Colonic mucosa (tissue), 4 donors: Measurements from ENCODE around the gene RANBP17. TPM values are rescaled to one million over a fixed set of nuclear protein-coding genes. Genes with fewer than 3 reads are reported as not detected.

Source experiments
- DNase-seq: peaks from one replicate; pipeline ENCODE4 v3.0.0-alpha.2; 2020
- H3K27ac ChIP-seq: fragments of 200-600 bp; one replicate; pipeline ENCODE4 v1.8.0; 2021
- H3K27me3 ChIP-seq: fragments of 200-600 bp; one replicate; pipeline ENCODE4 v1.8.0; 2021
- H3K36me3 ChIP-seq: fragments of 200-600 bp; one replicate; pipeline ENCODE4 v1.8.0; 2021
- H3K4me1 ChIP-seq: fragments of 200-600 bp; one replicate; pipeline ENCODE4 v1.8.0; 2021; ENCODE audit warnings: mild to moderate bottlenecking
- H3K4me3 ChIP-seq: fragments of 200-600 bp; one replicate; pipeline ENCODE4 v1.8.0; 2021
- H3K9ac ChIP-seq, 2 donors: one replicate each; pipeline ENCODE4 v1.7.0; 2013; ENCODE audit warnings: control low read depth in 2 of 2, low read depth in 2 of 2, low read length in 2 of 2
- H3K9me3 ChIP-seq: fragments of 200-600 bp; one replicate; pipeline ENCODE4 v1.8.0; 2021
- intact Hi-C: fragments of 100-400 bp; cut with DNase I; formaldehyde crosslinking; loops from one replicate; pipeline ENCODE4 v1.14.1; 2022
- total RNA-seq, 2 donors: library from RNA; stranded (reverse); fragmentation: NEBNext Ultra II Directional in 1 of 2; extraction: Animal tissue kit (Norgen Biotek cat#: 25700) in 1 of 2; gene quantifications; one replicate each; pipeline ENCODE4 v1.2.1, GENCODE V29; 2021
- TF ChIP-seq, protein P1 (sequence below): fragments of 200-600 bp; IDR thresholded peaks from one replicate; pipeline ENCODE4 v1.8.0; 2022; ENCODE audit warnings: antibody characterized with exemption, mild to moderate bottlenecking
- donor health status: healthy.
- donor health status: DM: no; HTN: no; CAD: no.
- donor health status: DM: no; HTN: no; CAD: no.

RANBP17 gene
- total RNA-seq, 2 donors from 2014 or later, result 7.9 to 9.4 TPM

GRCh38 chr5:171271798-171272197 lies 410.0 kb downstream of the RANBP17 start:
- no peak overlapping the region for H3K27ac ChIP-seq
- intact Hi-C loops, result no loop called here
- no peaks in the 10 kb centered on the region for H3K9me3 ChIP-seq
- TF ChIP-seq, protein P1, sequence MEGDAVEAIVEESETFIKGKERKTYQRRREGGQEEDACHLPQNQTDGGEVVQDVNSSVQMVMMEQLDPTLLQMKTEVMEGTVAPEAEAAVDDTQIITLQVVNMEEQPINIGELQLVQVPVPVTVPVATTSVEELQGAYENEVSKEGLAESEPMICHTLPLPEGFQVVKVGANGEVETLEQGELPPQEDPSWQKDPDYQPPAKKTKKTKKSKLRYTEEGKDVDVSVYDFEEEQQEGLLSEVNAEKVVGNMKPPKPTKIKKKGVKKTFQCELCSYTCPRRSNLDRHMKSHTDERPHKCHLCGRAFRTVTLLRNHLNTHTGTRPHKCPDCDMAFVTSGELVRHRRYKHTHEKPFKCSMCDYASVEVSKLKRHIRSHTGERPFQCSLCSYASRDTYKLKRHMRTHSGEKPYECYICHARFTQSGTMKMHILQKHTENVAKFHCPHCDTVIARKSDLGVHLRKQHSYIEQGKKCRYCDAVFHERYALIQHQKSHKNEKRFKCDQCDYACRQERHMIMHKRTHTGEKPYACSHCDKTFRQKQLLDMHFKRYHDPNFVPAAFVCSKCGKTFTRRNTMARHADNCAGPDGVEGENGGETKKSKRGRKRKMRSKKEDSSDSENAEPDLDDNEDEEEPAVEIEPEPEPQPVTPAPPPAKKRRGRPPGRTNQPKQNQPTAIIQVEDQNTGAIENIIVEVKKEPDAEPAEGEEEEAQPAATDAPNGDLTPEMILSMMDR, result no peak
- H3K27me3 ChIP-seq, result no peaks in the 10 kb centered on the region
- H3K36me3 ChIP-seq, result no peaks in the 10 kb centered on the region
- no peaks in the 10 kb centered on the region for H3K4me1 ChIP-seq
- no peak overlapping the region for H3K4me3 ChIP-seq
- no peak for DNase-seq
- H3K9ac ChIP-seq, result no peak overlapping the region

DNA sequence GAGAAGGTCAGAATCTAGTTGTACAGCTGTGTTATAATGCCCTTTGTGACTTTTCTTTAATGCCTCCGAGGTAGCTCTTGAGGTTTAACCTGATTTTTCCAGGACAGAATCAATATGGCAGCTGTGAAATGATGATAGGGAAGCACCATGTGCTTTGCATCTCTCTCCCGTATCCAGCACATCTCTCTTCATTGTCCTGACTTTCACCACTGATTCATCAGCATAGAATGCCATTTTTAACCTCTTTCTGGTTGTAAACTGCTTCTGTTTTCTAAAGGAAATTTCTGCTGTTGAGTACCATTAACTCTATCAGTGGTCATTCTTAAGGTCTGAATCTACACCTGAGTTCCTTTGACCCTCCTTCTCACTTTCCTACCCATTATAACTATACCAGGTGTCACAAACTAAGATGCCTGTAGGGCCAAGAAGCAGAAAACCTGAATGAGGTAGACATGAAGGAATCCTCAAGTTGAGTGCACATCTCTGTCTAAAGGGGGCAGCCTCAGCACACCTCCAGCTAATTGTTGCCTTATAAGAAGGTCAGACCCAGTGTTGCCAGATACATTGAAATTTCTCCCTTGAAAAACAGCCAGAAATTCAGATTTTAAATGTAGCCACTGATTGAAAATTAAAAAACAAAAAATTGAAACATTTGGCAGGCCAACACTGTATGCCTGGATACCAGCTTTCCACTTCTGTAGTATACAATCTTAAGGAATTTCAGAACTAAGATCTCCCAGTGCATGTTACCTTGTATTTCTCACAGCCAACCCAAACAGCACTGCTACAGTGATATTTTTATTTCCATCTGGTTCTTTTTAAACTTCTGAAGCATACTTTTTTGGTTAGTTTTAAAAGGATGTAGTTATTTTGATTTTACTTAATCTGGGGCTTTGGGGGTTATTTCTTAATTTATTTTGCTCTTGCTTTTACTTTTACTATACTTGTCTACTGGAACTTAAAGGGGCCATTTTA lies 411.5 kb downstream of the RANBP17 start:
- H3K27me3 ChIP-seq, result no peaks in the 10 kb centered on the region
- H3K4me3 ChIP-seq, result no peak overlapping the region
- DNase-seq, result no peak
- intact Hi-C loops, result no loop called here
- TF ChIP-seq, protein P1, result no peak
- H3K4me1 ChIP-seq, result no peaks in the 10 kb centered on the region
- H3K9me3 ChIP-seq, result no peaks in the 10 kb centered on the region
- H3K9ac ChIP-seq, result no peak overlapping the region
- no peaks in the 10 kb centered on the region for H3K36me3 ChIP-seq
- H3K27ac ChIP-seq, result no peak overlapping the region

GRCh38 chr5:171275841-171276544 lies 414.2 kb downstream of the RANBP17 start:
- H3K27ac ChIP-seq, result no peak overlapping the region
- H3K4me1 ChIP-seq, result no peaks in the 10 kb centered on the region
- no peaks in the 10 kb centered on the region for H3K36me3 ChIP-seq
- intact Hi-C loops, result no loop called here
- H3K4me3 ChIP-seq, result no peak overlapping the region
- H3K27me3 ChIP-seq, result no peaks in the 10 kb centered on the region
- TF ChIP-seq, protein P1, result no peak
- no peak overlapping the region for H3K9ac ChIP-seq
- no peak for DNase-seq
- no peaks in the 10 kb centered on the region for H3K9me3 ChIP-seq

DNA sequence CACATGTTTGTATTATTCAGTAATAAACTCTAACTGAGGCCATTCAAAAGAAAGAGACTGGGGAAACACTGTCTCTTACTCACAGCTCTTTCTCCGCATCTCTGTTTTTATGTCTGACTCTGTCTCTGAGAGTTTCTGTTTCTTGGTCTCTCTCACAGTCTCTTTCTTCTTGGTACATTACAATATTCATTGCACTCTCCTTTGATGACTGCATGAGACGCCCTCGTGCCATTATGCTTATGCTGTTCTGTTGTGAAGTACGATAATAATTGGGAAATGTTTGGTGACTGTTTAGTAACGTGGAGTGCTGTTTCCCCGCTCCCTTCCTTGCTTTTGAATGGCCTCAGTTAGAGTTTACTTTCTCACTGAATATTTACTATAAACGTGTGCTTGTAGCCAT lies 421.9 kb downstream of the RANBP17 start:
- no peaks in the 10 kb centered on the region for H3K4me1 ChIP-seq
- intact Hi-C loops, result no loop called here

GRCh38 chr5:171285465-171285864 lies 423.6 kb downstream of the RANBP17 start:
- no peak overlapping the region for H3K9ac ChIP-seq
- no peaks in the 10 kb centered on the region for H3K4me1 ChIP-seq
- H3K27ac ChIP-seq, result no peak overlapping the region
- TF ChIP-seq, protein P1, result no peak
- no peaks in the 10 kb centered on the region for H3K9me3 ChIP-seq
- no peak overlapping the region for H3K4me3 ChIP-seq
- H3K36me3 ChIP-seq, result no peaks in the 10 kb centered on the region
- intact Hi-C loops, result no loop called here
- no peaks in the 10 kb centered on the region for H3K27me3 ChIP-seq
- no peak for DNase-seq

More for the DNA sequence above, 421.9 kb downstream of the RANBP17 start:
- Histone ChIP-seq H3K9ac (no peak overlapping the region), H3K27me3 (no peaks in the 10 kb centered on the region), H3K36me3 (no peaks in the 10 kb centered on the region), H3K4me3 (no peak overlapping the region), H3K27ac (no peak overlapping the region), H3K9me3 (no peaks in the 10 kb centered on the region)
- DNase-seq, result no peak
- TF ChIP-seq, protein P1, result no peak
